Neural crest cell (in vitro differentiated cells): ENCODE measurements around the gene ZFAND3. TPM values are rescaled to one million over a fixed set of nuclear protein-coding genes. Genes with fewer than 3 reads are reported as not detected.
A peak's percentile ranks its signal among the peaks of the same experiment; 100 is the strongest.

Source experiments
- DNase-seq: peaks from one replicate; pipeline ENCODE4 v3.0.0; 2021; ENCODE audit warnings: low read depth, mixed read lengths, low spot score
- H3K27ac Mint-ChIP-seq: one replicate; pipeline ENCODE4 v1.8.0; 2021; ENCODE audit warnings: mild to moderate bottlenecking, mixed read lengths; ENCODE audit not compliant: unreplicated experiment
- H3K27me3 Mint-ChIP-seq: 2 replicates; pipeline ENCODE4 v1.8.0; 2021; ENCODE audit warnings: low read depth, mild to moderate bottlenecking, mixed read lengths
- H3K36me3 Mint-ChIP-seq: 2 replicates; pipeline ENCODE4 v1.8.0; 2021; ENCODE audit warnings: low read depth, mild to moderate bottlenecking, mixed read lengths
- H3K4me1 Mint-ChIP-seq: 2 replicates; pipeline ENCODE4 v1.8.0; 2021; ENCODE audit warnings: mixed read lengths
- H3K4me3 Mint-ChIP-seq: one replicate; pipeline ENCODE4 v1.8.0; 2021; ENCODE audit warnings: mild to moderate bottlenecking, mixed read lengths
- H3K9me3 Mint-ChIP-seq: 2 replicates; pipeline ENCODE4 v1.8.0; 2021; ENCODE audit warnings: mixed read lengths
- total RNA-seq: library from RNA; stranded (reverse); gene quantifications from 2 replicates; pipeline ENCODE4 v1.2.1, GENCODE V29; 2021
- TF ChIP-seq, protein P1 (sequence below): fragments of 200-600 bp; sonication (generic); conservative IDR thresholded peaks from 2 replicates; pipeline ENCODE4 v1.5.0; 2021; ENCODE audit warnings: antibody characterized with exemption, mild to moderate bottlenecking

Gene ZFAND3
- total RNA-seq, 1 donor from 2014 or later, result 65.9 TPM

DNA sequence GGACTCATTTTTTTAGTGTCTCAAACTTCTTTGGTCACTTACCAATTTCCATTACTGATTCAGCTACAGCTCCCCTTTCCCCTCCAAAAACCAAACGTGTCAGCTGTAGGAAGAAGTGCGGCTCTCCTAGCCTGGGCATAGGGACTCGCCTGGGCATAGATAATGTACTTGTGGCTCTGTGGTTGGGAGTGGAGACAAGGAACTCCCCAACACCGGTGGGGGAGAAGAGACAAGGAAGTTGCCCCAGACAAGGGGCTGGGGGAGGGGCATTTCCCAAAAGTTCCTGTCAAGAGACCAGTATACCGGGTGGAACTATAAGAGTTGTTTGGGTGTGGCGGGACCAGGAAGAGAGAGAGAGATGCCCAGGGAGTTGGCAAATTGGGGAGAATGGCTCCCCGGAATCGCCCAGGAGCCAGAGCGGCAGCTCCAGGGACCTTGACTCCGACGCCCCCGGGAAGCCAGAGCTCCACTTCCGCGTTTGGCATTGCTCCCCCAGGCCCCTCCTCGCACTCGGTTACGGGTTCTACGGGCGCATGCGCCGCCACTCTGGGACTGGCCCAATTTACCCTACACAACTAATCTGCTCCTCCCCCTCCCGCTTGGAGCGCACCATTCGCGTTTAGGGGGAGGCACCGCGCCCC, 871 bp upstream of the ZFAND3 start:
- Mint-ChIP-seq H3K27me3 (peaks cover 7% of the 10 kb centered on the region), H3K4me3 (peak overlapping the region; percentile 99), H3K36me3 (no peaks in the 10 kb centered on the region), H3K27ac (peak overlapping the region; percentile 100), H3K4me1 (peaks cover 50% of the 10 kb centered on the region), H3K9me3 (no peaks in the 10 kb centered on the region)
- no peak for DNase-seq
- TF ChIP-seq, protein P1, sequence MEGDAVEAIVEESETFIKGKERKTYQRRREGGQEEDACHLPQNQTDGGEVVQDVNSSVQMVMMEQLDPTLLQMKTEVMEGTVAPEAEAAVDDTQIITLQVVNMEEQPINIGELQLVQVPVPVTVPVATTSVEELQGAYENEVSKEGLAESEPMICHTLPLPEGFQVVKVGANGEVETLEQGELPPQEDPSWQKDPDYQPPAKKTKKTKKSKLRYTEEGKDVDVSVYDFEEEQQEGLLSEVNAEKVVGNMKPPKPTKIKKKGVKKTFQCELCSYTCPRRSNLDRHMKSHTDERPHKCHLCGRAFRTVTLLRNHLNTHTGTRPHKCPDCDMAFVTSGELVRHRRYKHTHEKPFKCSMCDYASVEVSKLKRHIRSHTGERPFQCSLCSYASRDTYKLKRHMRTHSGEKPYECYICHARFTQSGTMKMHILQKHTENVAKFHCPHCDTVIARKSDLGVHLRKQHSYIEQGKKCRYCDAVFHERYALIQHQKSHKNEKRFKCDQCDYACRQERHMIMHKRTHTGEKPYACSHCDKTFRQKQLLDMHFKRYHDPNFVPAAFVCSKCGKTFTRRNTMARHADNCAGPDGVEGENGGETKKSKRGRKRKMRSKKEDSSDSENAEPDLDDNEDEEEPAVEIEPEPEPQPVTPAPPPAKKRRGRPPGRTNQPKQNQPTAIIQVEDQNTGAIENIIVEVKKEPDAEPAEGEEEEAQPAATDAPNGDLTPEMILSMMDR, result no peak

DNA sequence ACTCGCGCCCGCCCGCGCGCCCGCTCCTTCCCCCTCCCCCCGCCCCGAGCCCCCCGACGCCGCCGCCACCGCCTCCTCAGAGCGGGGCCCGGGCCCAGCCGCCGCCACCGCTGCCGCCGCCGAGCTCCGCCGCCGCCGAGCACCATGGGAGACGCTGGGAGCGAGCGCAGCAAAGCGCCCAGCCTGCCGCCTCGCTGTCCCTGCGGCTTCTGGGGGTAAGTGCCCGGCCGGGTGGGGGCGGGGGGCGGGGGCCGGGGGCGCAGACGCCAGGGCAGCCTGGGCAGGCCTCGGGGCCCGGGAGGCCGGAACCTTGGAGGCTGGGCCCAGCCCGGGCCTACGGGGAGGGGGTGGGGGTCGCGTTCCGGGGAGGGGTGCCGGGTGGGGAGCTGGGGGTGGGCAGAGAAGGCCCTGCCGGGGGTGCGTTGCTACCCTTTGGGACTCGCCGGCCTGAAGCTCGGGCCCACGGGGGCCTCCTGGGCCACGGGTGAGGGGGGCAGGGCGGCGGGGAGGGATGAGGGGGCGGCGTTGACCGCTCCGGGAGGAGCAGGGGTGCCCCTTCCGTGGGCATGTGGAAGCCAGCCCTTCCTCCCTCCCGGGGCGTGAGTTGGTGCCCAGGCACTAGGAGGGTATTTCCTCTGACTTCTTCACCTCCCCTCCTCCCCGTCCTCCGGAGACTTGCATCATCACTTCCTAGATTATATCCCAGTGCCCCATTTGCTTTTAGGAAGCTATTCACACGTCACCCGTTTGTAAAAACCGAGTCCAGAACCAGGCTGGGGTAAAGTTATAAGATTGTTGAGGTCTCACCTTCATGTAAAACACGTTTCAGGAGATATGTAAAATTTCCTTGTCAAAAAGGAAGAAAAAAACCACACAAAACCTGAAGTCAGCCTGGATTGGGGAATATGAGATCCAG, 533 bp downstream of the ZFAND3 start:
- no peak for DNase-seq
- TF ChIP-seq, protein P1, result no peak
- Mint-ChIP-seq H3K27me3 (peaks cover 7% of the 10 kb centered on the region), H3K4me1 (peaks cover 60% of the 10 kb centered on the region), H3K27ac (peak overlapping the region; percentile 60), H3K9me3 (no peaks in the 10 kb centered on the region), H3K36me3 (no peaks in the 10 kb centered on the region), H3K4me3 (peak overlapping the region; percentile 99)

DNA sequence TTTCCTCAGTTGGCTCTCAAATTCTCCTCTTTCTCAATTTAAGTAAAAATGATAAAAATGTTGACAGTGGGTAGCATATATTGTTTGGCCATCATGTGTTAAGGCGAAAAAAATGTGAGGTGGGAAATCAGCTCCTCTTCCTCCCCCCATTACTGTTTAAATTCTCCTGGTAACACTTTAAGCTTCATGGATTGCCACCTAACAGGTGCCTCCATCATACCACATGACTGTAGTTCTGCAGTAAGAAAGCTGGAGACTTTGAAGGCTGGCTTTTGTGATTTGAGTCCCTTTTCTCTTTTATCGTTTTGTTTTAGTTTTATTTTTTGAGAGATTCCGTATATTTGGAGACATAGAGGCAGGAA, 1.2 kb downstream of the ZFAND3 start:
- Mint-ChIP-seq H3K27ac (peak overlapping the region; percentile 3), H3K4me1 (peaks cover 60% of the 10 kb centered on the region), H3K9me3 (no peaks in the 10 kb centered on the region), H3K4me3 (peak overlapping the region; percentile 95), H3K27me3 (peaks cover 7% of the 10 kb centered on the region), H3K36me3 (no peaks in the 10 kb centered on the region)
- DNase-seq, result no peak
- TF ChIP-seq, protein P1, result no peak

DNA sequence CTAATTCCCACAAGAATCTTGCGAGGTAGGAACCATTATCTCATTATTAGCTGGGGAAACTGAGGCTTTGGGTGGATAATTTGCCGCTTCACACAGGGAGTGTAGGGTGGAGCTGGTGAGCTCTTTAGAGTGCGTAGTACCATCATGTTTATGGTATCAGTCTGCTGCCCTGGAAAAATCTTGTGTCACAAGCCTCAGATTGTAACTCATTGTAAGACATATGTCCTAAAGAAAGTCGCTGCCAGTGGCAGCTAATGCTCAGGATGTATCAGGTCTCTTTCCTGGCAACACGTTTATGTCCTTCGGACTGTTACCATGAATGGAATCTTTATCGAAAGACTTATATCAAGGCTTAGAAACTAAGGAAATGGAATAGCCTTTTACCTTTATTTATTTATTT, 1.9 kb downstream of the ZFAND3 start:
- no peaks in the 10 kb centered on the region for H3K9me3 Mint-ChIP-seq
- TF ChIP-seq, protein P1, result no peak
- H3K36me3 Mint-ChIP-seq, result no peaks in the 10 kb centered on the region
- DNase-seq, result no peak
- no peak overlapping the region for H3K27ac Mint-ChIP-seq
- peak overlapping the region; percentile 95 for H3K4me3 Mint-ChIP-seq
- H3K4me1 Mint-ChIP-seq, result peaks cover 64% of the 10 kb centered on the region
- H3K27me3 Mint-ChIP-seq, result peaks cover 7% of the 10 kb centered on the region

DNA sequence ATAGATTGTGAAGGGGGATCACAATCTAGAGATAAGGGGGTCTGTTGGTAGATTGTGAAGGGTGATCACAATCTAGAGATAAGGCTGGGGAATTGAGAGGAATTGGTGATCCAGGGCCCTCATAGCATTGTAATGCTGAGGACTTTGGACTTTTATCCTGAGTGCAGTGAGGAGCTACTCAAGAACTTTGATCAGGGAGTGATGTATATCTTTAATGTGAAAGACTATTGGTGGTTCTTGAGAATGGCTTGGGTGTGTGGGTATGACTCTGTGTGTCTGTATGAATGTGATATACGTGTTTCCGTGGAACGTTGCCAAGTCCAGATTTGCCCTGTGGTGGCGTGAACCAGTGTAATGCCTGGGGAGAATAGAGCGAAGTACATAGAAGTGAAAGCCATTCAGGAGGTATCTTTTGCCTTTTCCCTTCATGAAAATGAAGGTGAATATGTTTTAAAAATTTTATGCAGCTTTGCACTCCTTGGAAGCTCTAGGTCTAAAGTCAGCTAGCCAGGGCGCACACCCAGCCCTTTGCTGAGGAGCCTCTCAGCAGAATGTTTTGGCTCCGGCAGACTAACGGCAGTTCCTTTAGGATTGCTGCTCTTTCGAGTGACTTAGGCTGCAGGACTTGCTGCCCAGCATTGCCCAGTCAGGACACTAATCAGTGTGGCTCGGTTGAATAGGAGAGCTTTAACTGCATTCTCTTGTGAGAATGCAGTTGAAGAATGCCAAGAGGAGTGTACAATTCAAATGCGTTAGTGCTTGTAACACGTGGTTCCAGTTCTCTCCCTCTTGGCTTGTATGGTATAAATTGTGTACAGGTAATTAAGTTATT, 3.5 kb downstream of the ZFAND3 start:
- H3K27me3 Mint-ChIP-seq, result peaks cover 2% of the 10 kb centered on the region
- no peaks in the 10 kb centered on the region for H3K9me3 Mint-ChIP-seq
- TF ChIP-seq, protein P1, result no peak
- no peak overlapping the region for H3K27ac Mint-ChIP-seq
- DNase-seq, result no peak
- no peaks in the 10 kb centered on the region for H3K36me3 Mint-ChIP-seq
- peaks cover 69% of the 10 kb centered on the region for H3K4me1 Mint-ChIP-seq
- H3K4me3 Mint-ChIP-seq, result peak overlapping the region; percentile 64
